GM18505 (cell line): ENCODE data around the gene PGS1.

ENCODE experiments used
- ATAC-seq: cut with Tn5 transposase; IDR thresholded peaks from one replicate; pipeline ENCODE4 v1.9.1; 2021; ENCODE audit not compliant: unreplicated experiment
- POLR2A ChIP-seq: IDR thresholded peaks from 4 replicates; pipeline ENCODE4 v1.6.1; 2011; ENCODE audit warnings: borderline replicate concordance; ENCODE audit not compliant: insufficient read depth, insufficient read length; ENCODE audit errors: extremely low read depth

Gene PGS1

DNA sequence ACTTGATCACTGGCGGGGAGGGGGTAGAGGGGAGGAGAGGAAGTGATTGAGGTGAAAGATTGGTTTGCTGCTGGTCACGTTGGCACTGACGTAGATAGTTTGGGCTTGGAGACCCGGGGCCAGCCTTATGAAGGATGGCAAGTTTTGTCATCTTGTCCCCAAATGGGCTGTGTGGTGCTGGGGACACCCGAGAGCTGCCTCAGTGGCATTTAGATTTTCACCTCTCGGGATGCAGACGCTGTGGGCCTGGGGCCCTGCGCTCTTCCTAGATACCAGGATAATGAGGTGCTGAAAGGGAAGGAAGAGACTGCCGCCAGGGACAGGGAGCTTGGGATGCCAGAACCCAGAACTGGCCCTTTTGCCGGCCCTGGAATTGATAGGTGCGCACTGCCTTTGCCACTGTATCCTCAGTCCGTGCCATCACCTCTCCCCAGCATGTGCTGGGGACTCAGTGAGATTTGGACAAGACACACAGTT, 17.2 kb upstream of the PGS1 start:
- no peak for ATAC-seq

DNA sequence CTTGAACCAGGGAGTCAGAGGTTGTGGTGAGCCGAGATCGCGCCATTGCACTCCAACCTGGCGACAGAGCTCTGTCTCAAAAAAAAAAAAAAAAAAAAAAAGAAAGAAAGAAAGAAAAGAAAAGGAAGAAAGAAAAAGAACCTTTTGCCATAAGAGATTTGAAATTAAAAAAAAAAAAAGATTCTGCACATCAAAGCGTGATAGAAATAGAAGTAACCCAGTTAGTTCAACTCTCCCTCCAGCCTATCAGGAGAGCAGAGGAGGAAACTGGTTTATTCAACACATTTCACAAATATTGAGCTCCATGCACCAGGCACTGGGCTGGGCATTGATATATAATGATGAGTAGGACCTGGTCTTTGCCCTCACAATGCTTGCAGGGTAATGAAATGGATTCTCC, 16.2 kb upstream of the PGS1 start:
- TF ChIP-seq POLR2A: no peak
- ATAC-seq: no peak

More for the DNA sequence above, 17.2 kb upstream of the PGS1 start:
- no peak for TF ChIP-seq POLR2A

DNA sequence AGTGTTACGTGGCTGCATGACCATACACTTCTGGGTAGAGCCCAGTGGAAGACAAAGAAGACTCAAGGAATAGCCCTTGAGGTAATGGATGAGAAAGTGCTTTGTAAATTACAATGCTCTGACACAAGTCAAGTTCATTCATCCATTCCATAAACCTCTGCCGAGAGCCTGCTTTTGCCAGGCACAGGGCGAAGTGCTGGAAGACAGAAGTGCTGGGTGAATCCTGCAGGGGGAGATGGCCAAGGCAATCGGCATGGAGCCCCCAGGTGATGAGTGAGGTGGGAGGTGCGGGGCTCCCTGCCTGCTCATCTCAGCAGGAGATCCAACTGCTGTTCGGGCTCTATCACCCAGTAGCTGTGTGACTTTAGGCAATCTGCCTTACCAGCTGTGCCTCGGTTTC, 15.8 kb upstream of the PGS1 start:
- ATAC-seq: no peak
- no peak for TF ChIP-seq POLR2A

DNA sequence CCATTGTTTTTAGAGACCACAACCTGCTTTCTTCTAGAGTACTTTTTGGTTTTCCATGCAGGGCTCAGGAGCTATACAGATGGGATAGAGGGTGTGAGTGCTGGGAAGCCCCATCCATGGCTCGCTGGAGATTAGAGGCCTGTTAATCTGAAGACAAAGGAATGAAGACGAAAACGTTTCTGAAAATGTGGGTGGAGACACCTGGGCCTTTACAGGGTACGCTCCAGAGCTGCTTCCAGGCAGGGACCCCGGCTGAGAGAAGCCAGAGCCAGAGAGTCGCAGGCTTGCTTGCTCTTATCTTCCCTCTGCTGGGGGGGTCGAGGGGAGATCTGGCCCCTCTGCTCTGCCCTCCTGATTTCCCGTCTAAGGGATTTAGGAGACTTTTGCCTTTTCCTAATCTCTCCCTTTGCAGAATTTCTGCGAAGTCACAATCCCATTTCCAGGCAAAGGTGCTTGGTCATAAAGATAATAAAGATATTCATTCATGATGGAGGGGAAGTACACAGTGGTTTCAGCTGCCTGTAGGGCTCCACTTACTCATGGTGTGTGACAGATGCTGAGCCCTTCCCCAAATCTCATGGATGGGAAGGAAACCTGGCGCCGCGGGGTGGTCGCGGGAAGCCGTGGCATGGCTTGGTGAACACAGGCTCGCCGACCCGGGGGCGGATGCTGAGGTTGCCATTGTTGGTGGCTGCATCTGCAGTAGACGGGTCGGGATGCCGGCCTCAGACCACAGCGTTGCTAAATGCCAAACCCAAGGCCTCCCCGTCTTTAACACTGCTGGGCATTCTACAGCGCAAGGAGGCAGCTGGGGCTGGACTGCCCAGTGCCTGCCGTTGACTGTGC, 13.8 kb upstream of the PGS1 start:
- TF ChIP-seq POLR2A: no peak
- ATAC-seq: no peak

DNA sequence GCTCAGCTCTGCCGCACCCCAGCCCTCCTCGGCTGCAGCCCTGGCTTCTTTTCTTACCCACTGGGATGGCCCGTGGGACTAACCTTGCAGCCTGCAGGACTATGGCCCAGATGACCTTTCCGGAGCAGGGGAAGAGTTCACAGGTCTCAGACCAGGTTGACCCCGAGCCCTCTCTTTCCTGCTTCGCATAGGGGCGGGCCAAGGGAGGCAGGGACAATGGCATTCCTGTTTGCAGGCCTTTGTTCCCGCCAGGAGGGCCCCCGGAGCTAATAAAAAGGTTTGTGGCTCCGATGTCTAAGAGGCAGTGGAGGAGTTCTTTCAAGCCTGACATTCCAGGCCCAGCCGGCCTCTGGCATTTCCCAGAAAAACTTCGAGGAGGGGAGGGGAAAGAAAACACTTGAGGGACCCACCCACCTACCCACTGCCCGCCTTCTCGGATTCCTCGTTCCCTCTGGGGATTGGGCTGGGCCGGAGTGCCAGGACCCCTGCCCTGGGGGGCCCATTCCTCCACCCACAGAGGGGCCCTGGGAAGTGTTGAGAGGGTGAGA, 12.8 kb upstream of the PGS1 start:
- no peak for ATAC-seq
- no peak for TF ChIP-seq POLR2A

DNA sequence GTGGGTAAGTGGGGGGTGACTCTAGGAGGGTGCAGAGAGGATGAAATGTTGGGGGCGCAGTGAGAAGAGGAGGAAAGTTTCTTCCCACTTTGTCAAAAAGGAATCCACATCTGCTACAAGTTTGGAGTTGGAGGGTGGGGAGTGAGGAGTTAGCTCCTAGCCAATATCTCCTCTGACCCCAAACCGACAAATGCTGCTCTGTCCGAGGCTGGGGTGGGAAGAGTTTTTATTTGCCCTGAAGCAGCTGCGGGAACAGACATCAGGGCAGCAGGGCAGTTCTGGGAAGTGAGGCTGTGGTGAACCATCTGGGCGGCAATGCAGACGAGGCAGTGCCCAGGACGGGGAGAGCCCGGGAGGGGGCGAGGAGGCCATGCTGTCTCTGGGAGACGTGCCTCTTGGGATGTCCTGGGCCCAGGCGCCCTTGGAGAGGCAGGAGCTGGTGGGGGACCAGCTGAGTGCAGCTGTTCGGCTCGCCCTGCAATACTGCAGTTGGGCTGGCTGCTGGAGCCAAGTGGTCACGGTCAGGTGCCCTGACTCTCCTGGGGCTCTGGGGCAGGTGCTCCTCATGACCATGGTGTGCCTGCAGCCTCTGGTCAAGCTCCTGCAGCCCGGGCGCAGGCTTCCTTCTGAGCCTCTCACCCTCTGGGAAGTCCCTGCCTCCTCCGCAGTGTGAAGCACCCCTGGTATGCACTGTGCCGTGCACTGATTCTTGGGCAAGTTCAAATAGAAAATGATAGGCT, 12.2 kb upstream of the PGS1 start:
- TF ChIP-seq POLR2A: no peak
- ATAC-seq: no peak

DNA sequence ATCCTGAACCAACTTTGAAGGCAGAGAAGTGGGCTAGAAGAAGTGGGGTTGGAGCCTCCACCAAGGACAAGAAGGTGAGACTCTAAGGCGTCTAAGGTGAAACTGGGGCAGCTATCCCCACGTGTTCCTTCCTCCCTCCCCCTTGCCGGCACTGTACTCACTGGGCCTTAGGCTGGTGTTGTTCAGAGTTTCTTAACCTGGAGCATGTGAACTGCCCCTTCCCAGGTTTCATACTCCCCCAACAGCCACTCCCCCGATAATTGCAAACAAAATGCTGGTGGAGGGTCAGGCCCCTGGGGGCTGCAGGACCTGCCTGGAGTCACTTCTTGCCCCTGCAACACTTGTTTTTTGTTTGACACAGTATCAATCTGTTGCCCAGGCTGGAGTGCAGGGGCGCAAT, 11.3 kb upstream of the PGS1 start:
- ATAC-seq: no peak
- no peak for TF ChIP-seq POLR2A

DNA sequence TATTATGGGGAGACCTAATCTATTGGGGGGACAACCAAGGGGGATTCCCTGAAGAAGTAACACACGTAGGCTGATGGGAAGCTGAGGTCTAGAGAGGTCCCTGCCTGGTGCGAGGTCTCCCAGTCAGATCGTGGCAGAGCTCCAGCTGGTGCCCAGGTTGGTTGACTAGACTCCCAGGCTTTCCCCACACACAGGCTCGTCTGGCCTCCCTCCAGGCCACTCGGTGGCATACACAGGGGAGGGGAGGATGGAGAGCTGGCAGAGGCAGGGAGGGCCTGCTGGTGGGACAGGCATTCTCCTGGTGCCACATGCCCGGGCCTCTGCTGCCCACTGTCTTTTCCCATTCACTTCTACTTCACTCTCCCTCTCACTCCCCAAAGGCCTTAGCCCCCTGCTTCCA, 10.1 kb upstream of the PGS1 start:
- no peak for TF ChIP-seq POLR2A
- ATAC-seq: no peak

DNA sequence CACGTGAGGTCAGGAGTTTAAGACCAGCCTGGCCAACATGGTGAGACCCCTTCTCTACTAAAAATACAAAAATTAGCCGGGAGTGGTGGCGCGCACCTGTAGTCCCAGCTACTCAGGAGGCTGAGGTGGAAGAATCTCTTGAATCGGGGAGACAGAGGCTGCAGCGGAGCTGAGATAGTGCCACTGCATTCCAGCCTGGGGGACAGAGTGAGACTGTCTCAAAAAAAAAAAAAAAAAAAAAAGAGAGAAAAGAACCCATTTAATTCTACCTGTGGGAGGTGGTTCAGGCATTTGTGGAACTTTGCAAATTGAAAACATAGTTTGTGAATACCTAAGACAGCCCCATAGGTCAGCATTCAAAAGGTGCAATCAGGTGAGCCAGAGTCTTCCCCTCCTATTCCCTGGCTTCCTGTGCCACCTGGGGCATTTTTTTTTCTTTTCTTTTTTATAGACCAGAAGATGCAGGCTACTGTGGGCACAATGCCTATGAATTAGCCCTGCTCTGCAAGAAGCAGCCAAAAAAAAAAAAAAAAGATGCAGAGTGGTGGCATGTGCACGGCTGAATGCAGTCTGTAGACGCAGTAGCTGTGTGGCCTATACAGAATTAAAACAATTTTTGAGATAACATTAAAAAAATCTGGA, 9.5 kb upstream of the PGS1 start:
- no peak for ATAC-seq
- no peak for TF ChIP-seq POLR2A

DNA sequence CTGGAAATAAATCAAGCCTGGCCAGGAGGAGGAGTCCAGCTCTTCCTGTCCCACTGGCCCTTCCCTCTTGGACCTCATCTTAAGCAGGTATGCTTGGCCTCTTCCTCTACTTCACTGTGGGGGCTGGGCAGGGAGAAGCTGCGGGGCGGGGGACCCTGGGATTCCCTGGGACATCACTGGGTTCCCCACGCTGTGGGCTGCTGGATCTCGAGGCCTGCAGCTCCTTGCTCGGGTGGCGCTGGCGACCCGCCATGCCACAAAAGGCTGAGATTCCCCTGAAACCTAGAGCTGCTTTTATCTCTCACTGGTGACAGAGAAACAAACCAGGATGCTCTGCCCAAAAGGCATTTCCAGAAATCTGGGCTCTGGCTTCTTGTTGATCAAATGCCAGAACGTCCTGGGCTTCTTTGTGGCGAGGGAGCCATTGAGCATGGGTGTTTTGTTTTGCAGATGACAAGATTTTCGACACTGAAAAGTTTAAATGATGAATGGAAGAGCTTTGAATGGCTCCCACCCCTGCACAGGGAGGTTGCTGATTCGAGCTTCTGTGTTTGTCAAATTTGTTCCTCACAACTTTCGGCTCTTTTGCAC, 8.6 kb upstream of the PGS1 start:
- ATAC-seq: no peak

DNA sequence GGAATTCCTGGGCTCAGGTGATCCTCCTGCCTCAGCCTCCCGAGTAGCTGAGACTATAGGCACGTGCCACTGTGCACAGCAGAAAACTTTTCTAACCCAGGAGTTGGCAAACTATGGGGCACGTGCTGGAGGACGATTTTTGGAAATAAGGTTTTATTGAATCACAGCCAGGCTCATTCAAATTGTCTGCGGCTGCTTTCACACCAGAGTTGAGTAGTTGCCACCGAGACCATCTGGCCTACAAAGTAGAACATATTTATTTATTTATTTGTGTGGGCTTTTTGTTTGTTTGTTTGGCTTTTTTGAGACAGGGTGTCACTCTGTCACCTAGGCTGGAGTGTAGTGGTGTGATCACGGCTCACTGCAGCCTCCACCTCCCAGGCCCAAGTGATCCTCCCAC, 7.4 kb upstream of the PGS1 start:
- ATAC-seq: no peak
- TF ChIP-seq POLR2A: no peak

More for the DNA sequence above, 8.6 kb upstream of the PGS1 start:
- no peak for TF ChIP-seq POLR2A

DNA sequence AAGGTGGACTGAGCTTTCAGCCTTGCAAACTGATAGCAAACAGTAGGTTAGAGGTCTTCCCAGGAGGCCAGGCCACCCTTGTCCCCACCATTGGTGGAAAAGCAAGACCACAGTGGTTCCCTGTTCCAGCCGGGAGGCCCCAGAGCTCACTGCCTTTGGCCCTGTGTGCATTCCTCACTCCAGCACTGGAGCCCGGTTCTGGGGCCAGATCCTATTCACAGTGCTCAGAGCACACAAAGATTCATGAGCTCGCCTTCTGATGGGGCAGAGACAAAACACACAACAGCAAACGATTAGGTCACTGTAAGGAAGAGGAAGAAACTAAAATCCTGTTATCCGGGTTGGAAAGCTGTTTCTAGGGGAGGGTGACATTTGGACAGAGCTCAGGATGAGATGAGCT, 5.6 kb upstream of the PGS1 start:
- no peak for TF ChIP-seq POLR2A
- no peak for ATAC-seq

DNA sequence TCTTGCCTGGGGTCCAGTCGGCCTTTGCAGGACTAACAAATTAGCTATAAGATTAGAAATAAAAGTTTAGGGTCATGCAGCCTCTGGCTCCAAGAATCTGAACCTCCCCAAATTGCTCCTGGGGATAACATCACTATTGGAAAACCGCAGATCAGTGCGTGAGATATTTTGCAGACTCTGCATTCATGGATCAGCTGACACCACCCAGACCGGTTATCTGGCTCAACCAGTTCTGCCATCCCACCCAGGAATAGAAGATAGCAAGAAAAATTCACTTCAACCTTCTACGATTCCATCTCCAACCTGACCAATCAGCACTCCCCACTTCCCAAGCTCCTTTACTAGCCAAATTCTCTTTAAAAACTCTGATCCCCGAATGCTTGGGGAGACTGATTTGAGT, 4.3 kb upstream of the PGS1 start:
- ATAC-seq: no peak
- no peak for TF ChIP-seq POLR2A

DNA sequence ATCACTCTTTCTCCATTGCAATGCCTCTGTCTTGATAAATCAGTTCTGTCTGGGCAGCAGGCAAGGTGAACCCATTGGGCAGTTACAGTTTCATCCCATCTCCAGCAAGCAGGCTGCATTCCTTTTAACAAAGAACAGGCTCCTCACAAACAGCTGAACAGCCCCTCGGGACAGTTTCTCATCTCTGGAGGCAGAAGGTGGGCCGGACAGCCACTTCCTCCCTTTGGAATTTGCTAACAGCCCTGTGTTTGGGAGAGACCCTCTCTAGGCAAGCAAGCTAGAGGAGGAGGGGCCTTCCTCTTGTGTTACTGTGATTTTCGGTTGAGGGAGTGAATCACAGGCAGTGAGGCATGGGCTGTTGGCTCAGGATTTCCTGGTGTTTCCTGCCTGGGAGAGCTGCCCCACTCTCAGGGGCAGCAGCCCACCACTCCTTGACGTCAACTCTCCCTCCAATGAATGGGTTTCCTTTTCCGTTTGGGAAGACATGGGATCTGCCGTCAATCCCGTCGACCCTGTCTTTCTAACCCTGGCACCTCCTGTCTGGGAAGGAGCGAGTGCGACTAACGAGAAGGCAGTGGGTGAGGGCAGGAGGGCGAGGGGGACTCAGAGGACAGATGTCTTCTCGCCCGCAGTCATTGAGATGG, 3.7 kb upstream of the PGS1 start:
- ATAC-seq: no peak
- TF ChIP-seq POLR2A: no peak
